ENCODE measurements around the gene CYP2U1. TPM values are rescaled to one million over a fixed set of nuclear protein-coding genes. Genes with fewer than 3 reads are reported as not detected.

Gene CYP2U1
- total RNA-seq, 2 experiments from 2014 or later = 5.6 to 11.8 TPM

DNA sequence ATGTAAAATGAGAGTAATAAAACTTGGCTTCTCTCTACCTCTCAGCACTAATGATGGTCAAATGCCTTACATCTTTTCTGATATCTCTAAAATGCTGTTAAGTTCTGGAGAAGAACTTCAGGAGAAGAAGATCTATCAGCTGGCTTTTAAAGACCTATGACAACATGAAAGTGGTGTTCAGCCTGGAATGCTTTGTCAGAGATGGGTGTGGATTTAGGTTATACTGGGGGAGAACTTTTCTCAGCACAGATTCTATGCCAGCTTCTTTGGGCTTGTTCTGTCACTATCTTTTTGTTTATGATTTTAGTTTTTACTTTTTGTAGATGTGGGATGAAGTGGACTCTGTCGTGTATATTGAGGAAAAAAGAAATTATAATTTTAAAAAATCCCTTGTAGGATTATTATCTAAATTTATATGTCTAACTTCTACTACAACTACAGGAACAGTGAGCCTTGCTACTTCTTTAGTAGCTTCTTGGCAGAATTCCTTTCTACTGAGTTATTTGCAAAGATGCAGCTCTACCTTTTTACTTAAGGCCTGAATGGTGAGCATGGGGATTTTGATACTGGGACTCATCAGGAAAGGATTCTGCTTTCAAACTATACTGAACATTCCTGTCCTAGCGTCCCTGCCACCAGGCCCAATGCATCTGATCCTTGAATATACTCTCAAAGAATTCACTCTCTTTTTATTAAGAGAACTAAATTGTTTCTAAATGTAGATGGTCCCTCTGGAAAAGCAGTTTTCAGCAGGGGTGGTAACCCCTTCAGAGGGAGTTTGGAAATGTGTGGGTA lies 19.6 kb downstream of the CYP2U1 start:
- BruUV-seq (replicated peaks) = no TSS peak
- H3K79me2 ChIP-seq (ENCODE audit: insufficient read depth, low read depth, low read length) = no peaks in the 10 kb centered on the region
- H3K4me1 ChIP-seq (ENCODE audit: insufficient read depth, low read length, poor library complexity, severe bottlenecking) = no peaks in the 10 kb centered on the region
- no peak overlapping the region for H3K4me2 ChIP-seq (ENCODE audit: low read length)
- H2AFZ ChIP-seq (ENCODE audit: low read length) = no peak overlapping the region
- no peak for DNase-seq (ENCODE audit: low spot score)
- H3K9me3 ChIP-seq (ENCODE audit: low read length) = no peaks in the 10 kb centered on the region
- H4K20me1 ChIP-seq (ENCODE audit: insufficient read depth, low read length) = no peaks in the 10 kb centered on the region
- ChIA-PET POLR2A (no interaction called here), CTCF (ENCODE audit: unreplicated experiment) (no interaction called here)
- peaks cover 4% of the 10 kb centered on the region; the same call in 1 of the 2 replicates for H3K36me3 ChIP-seq (ENCODE audit: insufficient read depth, low read length)
- TF ChIP-seq, protein P1, sequence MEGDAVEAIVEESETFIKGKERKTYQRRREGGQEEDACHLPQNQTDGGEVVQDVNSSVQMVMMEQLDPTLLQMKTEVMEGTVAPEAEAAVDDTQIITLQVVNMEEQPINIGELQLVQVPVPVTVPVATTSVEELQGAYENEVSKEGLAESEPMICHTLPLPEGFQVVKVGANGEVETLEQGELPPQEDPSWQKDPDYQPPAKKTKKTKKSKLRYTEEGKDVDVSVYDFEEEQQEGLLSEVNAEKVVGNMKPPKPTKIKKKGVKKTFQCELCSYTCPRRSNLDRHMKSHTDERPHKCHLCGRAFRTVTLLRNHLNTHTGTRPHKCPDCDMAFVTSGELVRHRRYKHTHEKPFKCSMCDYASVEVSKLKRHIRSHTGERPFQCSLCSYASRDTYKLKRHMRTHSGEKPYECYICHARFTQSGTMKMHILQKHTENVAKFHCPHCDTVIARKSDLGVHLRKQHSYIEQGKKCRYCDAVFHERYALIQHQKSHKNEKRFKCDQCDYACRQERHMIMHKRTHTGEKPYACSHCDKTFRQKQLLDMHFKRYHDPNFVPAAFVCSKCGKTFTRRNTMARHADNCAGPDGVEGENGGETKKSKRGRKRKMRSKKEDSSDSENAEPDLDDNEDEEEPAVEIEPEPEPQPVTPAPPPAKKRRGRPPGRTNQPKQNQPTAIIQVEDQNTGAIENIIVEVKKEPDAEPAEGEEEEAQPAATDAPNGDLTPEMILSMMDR (conservative IDR thresholded peaks at IDR 0.05; ENCODE audit: low read length) = no peak
- TF ChIP-seq EZH2phosphoT487 (IDR thresholded peaks at IDR 0.05; ENCODE audit: borderline replicate concordance, low read depth, low read length) = no peak
- H3K4me3 ChIP-seq (ENCODE audit: low read depth, low read length, poor library complexity, severe bottlenecking) = no peak overlapping the region
- H3K27ac ChIP-seq (ENCODE audit: low read depth, low read length, poor library complexity, severe bottlenecking) = no peak overlapping the region
- no peaks in the 10 kb centered on the region for H3K9me2 ChIP-seq (ENCODE audit: insufficient read depth, low read length)
- intact Hi-C loops (cut with micrococcal nuclease; ENCODE audit: unreplicated experiment) = no loop called here

DNA sequence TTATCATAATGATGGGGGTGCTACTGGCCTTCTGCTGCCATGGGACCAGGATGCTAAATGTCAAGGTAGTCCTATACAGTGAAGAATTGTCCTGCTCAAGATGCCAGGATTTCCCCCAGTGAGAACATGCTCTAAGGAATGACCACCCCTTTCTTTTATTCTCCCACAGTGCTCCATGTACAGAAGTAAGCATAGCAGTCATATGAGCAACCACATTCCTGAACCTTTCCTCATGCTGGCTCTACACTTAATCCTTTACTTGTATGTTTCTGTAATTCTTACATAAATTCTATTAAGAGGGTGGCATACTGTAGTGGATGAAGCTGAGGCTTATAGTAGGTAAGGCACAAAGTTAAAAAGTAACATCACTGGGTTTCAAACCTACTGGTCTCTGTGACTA lies 20.2 kb downstream of the CYP2U1 start:
- intact Hi-C loops (cut with micrococcal nuclease; ENCODE audit: unreplicated experiment) = no loop called here
- CTCF ChIA-PET (ENCODE audit: unreplicated experiment) = no interaction called here
- Histone ChIP-seq H3K4me3 (ENCODE audit: low read depth, low read length, poor library complexity, severe bottlenecking) (no peak overlapping the region), H3K9me3 (ENCODE audit: low read length) (0 out of 2 replicates have a peak, but pooled peaks cover 3% of the 10 kb centered on the region), H3K4me1 (ENCODE audit: insufficient read depth, low read length, poor library complexity, severe bottlenecking) (no peaks in the 10 kb centered on the region), H2AFZ (ENCODE audit: low read length) (no peak overlapping the region), H3K36me3 (ENCODE audit: insufficient read depth, low read length) (peaks cover 4% of the 10 kb centered on the region; the same call in 1 of the 2 replicates), H3K79me2 (ENCODE audit: insufficient read depth, low read depth, low read length) (no peaks in the 10 kb centered on the region), H3K9me2 (ENCODE audit: insufficient read depth, low read length) (no peaks in the 10 kb centered on the region), H3K27ac (ENCODE audit: low read depth, low read length, poor library complexity, severe bottlenecking) (no peak overlapping the region), H4K20me1 (ENCODE audit: insufficient read depth, low read length) (no peaks in the 10 kb centered on the region), H3K4me2 (ENCODE audit: low read length) (no peak overlapping the region)
- no TSS peak for BruUV-seq (replicated peaks)
- POLR2A ChIA-PET = no interaction called here
- no peak for DNase-seq (ENCODE audit: low spot score)
- TF ChIP-seq, protein P1 (conservative IDR thresholded peaks at IDR 0.05; ENCODE audit: low read length) = no peak
- TF ChIP-seq EZH2phosphoT487 (IDR thresholded peaks at IDR 0.05; ENCODE audit: borderline replicate concordance, low read depth, low read length) = no peak

DNA sequence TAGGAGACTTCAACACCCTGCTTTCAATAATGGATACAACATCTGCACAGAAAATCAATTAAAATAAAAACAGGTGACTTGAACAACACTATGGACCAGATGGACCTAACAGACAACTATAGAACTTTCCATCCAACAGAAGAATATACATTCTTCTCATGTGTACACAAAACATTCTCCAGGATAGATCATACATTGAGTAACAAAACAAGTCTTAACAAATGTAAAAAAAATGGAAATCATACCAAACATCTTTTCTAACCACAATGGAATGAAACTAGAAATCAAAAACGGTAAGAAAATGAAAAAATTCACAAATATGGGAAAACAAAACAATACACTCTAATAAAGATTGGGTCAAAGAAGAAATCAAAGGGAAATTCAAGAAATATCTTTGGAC lies 24.7 kb downstream of the CYP2U1 start:
- Histone ChIP-seq H3K4me3 (ENCODE audit: low read depth, low read length, poor library complexity, severe bottlenecking) (no peak overlapping the region), H3K4me1 (ENCODE audit: insufficient read depth, low read length, poor library complexity, severe bottlenecking) (no peaks in the 10 kb centered on the region), H3K9me2 (ENCODE audit: insufficient read depth, low read length) (no peaks in the 10 kb centered on the region), H3K36me3 (ENCODE audit: insufficient read depth, low read length) (no peaks in the 10 kb centered on the region), H3K79me2 (ENCODE audit: insufficient read depth, low read depth, low read length) (no peaks in the 10 kb centered on the region), H3K4me2 (ENCODE audit: low read length) (no peak overlapping the region), H2AFZ (ENCODE audit: low read length) (no peak overlapping the region), H3K27ac (ENCODE audit: low read depth, low read length, poor library complexity, severe bottlenecking) (no peak overlapping the region), H3K9me3 (ENCODE audit: low read length) (0 out of 2 replicates have a peak, but pooled peaks cover 3% of the 10 kb centered on the region), H4K20me1 (ENCODE audit: insufficient read depth, low read length) (no peaks in the 10 kb centered on the region)
- TF ChIP-seq, protein P1 (conservative IDR thresholded peaks at IDR 0.05; ENCODE audit: low read length) = no peak
- no peak for TF ChIP-seq EZH2phosphoT487 (IDR thresholded peaks at IDR 0.05; ENCODE audit: borderline replicate concordance, low read depth, low read length)
- ChIA-PET POLR2A (no interaction called here), CTCF (ENCODE audit: unreplicated experiment) (no interaction called here)
- DNase-seq (ENCODE audit: low spot score) = no peak
- intact Hi-C loops (cut with micrococcal nuclease; ENCODE audit: unreplicated experiment) = no loop called here
- BruUV-seq (replicated peaks) = no TSS peak

Measured in OCI-LY7 (cell line).